Spleen (tissue), 7 donors: ENCODE results near the gene PXDN.

Experiments
- CTCF ChIP-seq, 11 experiments: fragments of 200-600 bp in 7 of 11; fragments of 450-650 bp in 4 of 11; sonication (generic) in 4 of 11; IDR thresholded peaks in 8 of 11; conservative IDR thresholded peaks in 3 of 11; 1 replicate in 7 of 11; 2 replicates in 4 of 11; pipeline versions ENCODE4 v1.4.0 to v1.8.0; 2016 to 2021; ENCODE audit warnings: antibody characterized with exemption in 11 of 11, inconsistent platforms in 4 of 11, mild to moderate bottlenecking in 1 of 11
- POLR2AphosphoS5 ChIP-seq, 3 donors: sonication (generic); formaldehyde crosslinking; IDR thresholded peaks; one replicate each; pipeline ENCODE4 v1.5.1; 2017; ENCODE audit warnings: antibody characterized with exemption in 3 of 3
- donor health status: DM: no; HTN: no; CAD: no; lungs with moderate emphysema.
- donor health status: DM: no; HTN: no; CAD: no.
- donor health status: DM: no; HTN: no; CAD: no.

- TF ChIP-seq POLR2AphosphoS5 (IDR thresholded peaks at IDR 0.05) (no peak), CTCF (IDR thresholded peaks at IDR 0.05 in 8 of 11, conservative IDR thresholded peaks at IDR 0.05 in 3 of 11) (no peak)
These were observed 129.8 kb downstream of the PXDN start for GRCh38 chr2:1614564-1614963.
